Adrenal gland (tissue), 12 donors: ENCODE measurements around the gene KNSTRN. TPM values are rescaled to one million over a fixed set of nuclear protein-coding genes. Genes with fewer than 3 reads are reported as not detected.

Experiments
- DNase-seq, 7 donors: peaks; one replicate each; pipeline ENCODE4 v3.0.0-alpha.2; 2019 to 2020
- H3K27ac ChIP-seq, 5 donors: fragments of 200-600 bp; sonication (generic) in 4 of 5; 1 replicate in 3 of 5; 2 replicates in 2 of 5; pipeline versions ENCODE4 v1.5.1 to v1.8.0; 2016 to 2020; ENCODE audit warnings: mild to moderate bottlenecking in 1 of 5
- H3K27me3 ChIP-seq: fragments of 200-600 bp; 2 replicates; pipeline ENCODE4 v1.8.0; 2021
- H3K36me3 ChIP-seq, 2 donors: fragments of 200-600 bp; replicated peaks in 1 of 2; 1 replicate in 1 of 2; 2 replicates in 1 of 2; pipeline versions ENCODE4 v1.5.1 to v1.8.0; 2018 to 2022
- H3K4me1 ChIP-seq, 2 donors: fragments of 200-600 bp; replicated peaks in 1 of 2; 1 replicate in 1 of 2; 2 replicates in 1 of 2; pipeline versions ENCODE4 v1.5.1 to v1.8.0; 2018 to 2021
- H3K4me3 ChIP-seq, 4 donors: fragments of 200-600 bp; sonication (generic) in 3 of 4; one replicate each; pipeline ENCODE4 v1.5.1; 2016 to 2018
- H3K9me3 ChIP-seq, 3 donors: fragments of 200-600 bp; sonication (generic) in 1 of 3; replicated peaks in 1 of 3; 1 replicate in 2 of 3; 2 replicates in 1 of 3; pipeline versions ENCODE4 v1.5.1 to v1.8.0; 2016 to 2021
- POLR2A ChIP-seq, 2 donors: fragments of 450-650 bp; IDR thresholded peaks; one replicate each; pipeline ENCODE4 v1.6.1; 2017; ENCODE audit warnings: antibody characterized with exemption in 2 of 2, mild to moderate bottlenecking in 2 of 2, moderate library complexity in 1 of 2
- WGBS, 4 donors: extraction: QIAGEN DNeasy Blood & Tissue Kit in 2 of 4; methylation state at CpG; one replicate each; pipeline versions ENCODE4 v1.1.5 to v1.1.7; 2013 to 2017; 5-methylcytosine and 5-hydroxymethylcytosine counted together
- intact Hi-C, 2 donors: fragments of 100-400 bp; cut with DNase I; formaldehyde crosslinking; loops; one replicate each; pipeline versions ENCODE4 v1.14.1 to v1.15.0; 2022 to 2023
- polyA plus RNA-seq, 3 donors: library from polyadenylated mRNA; stranded (reverse); fragments of 200-250 nt in 2 of 3; fragments of 350-450 nt in 1 of 3; fragmentation: Illumina TruSeq in 1 of 3; extraction: RNeasy Lipid Tissue Mini Kit (QIAGEN cat#74804) in 1 of 3; gene quantifications; one replicate each; pipeline ENCODE4 v1.2.3, GENCODE V29; 2013 to 2014
- total RNA-seq, 9 donors: library from RNA; depleted of rRNA in 4 of 9; stranded (reverse); fragments of >200 nt in 4 of 9; fragments of 120-200 nt in 1 of 9; fragmentation: NEBNext Ultra II Directional in 1 of 9; extraction: Animal tissue kit (Norgen Biotek cat#: 25700) in 1 of 9; gene quantifications; one replicate each; pipeline versions ENCODE4 v1.1.0 to v1.2.4, GENCODE V29; 2013 to 2023
- TF ChIP-seq, protein P1 (sequence below), 6 experiments: fragments of 450-650 bp in 4 of 6; fragments of 200-600 bp in 2 of 6; sonication (generic) in 1 of 6; IDR thresholded peaks; 1 replicate in 5 of 6; 2 replicates in 1 of 6; pipeline versions ENCODE4 v1.5.1 to v1.8.0; 2016 to 2021; ENCODE audit warnings: antibody characterized with exemption in 6 of 6, mild to moderate bottlenecking in 2 of 6, moderate library complexity in 1 of 6
- donor health status: healthy with polysubstance abuse.
- donor health status: Bipolar disorder and iron deficiency.
- donor health status: DM: yes; HTN: yes; CAD: no.
- donor health status: DM: no; HTN: no; CAD: no.
- donor health status: DM: no; HTN: no; CAD: no.
- donor health status: DM: yes; HTN: yes; CAD: no.

The KNSTRN gene
- total and polyA plus RNA-seq, 12 donors, result 4.0 to 39.8 (median 10.4) TPM

DNA sequence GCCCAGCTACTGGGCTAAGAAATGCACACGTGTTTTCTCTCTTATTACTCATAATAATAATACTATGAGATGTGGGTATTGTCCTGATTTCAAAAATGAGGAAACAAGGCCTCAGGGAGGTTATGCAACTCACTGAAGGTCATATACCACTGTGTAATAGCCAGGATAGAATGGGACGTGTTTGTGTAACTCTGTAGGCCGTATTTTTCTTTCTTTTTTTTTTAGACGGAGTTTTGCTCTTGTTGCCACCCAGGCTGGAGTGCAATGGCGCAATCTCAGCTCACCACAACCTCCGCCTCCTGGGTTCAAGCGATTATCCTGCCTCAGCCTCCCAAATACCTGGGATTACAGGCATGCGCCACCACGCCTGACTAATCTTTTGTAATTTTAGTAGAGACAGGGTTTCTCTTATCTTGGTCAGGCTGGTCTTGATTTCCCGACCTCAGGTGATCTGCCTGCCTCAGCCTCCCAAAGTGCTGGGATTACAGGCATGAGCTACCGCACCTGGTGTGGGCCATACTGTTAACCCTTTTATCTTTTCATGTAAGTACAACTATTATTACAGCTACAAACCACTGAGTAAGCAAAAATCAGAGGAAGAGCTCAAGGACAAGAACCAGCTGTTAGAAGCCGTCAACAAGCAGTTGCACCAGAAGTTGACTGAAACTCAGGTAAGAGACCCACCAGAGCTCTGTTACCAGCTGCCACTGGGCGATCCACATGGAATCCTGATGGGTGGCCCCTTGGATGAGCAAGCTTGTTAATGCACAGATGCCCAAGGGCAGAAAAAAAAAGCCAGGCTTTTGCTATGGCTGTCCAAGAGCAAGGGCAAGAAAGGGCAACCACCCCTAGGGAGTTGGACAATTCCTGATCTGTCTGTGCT lies 6.7 kb downstream of the KNSTRN start:
- Histone ChIP-seq H3K36me3 (peaks cover 0 to 22% of the 10 kb centered on the region in 2 donors), H3K4me1 (peaks cover 6 to 12% of the 10 kb centered on the region in 2 donors), H3K4me3 (no peak overlapping the region), H3K27ac (peak overlapping the region; percentile 52 to 84 (median 75)), H3K9me3 (no peaks in the 10 kb centered on the region), H3K27me3 (no peaks in the 10 kb centered on the region)
- intact Hi-C loops, result no loop called here
- WGBS, 4 donors, result 55 to 64% (median 60%) methylated on average over 13 of the region's 13 CpGs
- DNase-seq, result peak; percentile 35 to 69 (median 59)
- TF ChIP-seq, protein P1, sequence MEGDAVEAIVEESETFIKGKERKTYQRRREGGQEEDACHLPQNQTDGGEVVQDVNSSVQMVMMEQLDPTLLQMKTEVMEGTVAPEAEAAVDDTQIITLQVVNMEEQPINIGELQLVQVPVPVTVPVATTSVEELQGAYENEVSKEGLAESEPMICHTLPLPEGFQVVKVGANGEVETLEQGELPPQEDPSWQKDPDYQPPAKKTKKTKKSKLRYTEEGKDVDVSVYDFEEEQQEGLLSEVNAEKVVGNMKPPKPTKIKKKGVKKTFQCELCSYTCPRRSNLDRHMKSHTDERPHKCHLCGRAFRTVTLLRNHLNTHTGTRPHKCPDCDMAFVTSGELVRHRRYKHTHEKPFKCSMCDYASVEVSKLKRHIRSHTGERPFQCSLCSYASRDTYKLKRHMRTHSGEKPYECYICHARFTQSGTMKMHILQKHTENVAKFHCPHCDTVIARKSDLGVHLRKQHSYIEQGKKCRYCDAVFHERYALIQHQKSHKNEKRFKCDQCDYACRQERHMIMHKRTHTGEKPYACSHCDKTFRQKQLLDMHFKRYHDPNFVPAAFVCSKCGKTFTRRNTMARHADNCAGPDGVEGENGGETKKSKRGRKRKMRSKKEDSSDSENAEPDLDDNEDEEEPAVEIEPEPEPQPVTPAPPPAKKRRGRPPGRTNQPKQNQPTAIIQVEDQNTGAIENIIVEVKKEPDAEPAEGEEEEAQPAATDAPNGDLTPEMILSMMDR (IDR thresholded peaks at IDR 0.05), result no peak
- no peak for TF ChIP-seq POLR2A (IDR thresholded peaks at IDR 0.05)

DNA sequence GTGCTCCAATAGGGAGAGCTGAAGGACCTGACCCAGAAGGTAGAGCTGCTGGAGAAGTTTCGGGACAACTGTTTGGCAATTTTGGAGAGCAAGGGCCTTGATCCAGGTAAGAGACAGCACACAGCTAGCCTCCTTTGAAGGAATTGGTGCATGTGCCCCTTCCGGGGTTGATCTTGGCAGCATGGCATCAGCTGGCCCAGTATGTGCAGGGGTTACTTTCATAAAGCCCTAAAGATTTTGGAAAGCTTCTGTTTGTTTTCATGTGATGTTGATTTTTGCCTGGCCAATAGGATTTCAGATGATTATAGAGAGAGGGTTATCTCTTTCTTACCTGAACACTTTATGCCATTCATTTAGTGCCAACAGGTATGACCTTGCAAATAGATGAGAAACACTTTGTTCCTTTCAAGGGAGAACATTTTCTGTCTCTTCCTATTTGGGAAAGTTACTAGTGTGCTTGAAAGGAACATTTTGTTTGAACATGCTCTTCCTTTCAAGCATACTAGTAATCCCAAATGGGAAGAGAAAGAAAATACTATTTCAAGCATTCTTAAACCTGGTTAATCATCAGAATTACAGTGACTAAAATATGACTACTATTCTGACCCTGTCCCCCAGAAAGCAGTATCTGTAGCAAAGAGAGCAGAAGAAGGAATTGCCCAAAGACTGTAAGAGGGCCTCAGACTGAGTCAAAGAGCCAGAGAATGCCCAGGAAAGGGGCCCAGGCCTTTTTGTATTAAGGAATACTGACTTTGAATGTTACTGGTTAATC lies 7.5 kb downstream of the KNSTRN start:
- WGBS, 4 donors, result 91 to 97% (median 95%) methylated on average over 2 of the region's 2 CpGs
- intact Hi-C loops, result no loop called here
- DNase-seq, result no peak
- Histone ChIP-seq H3K36me3 (peaks cover 0 to 22% of the 10 kb centered on the region in 2 donors), H3K9me3 (no peaks in the 10 kb centered on the region), H3K27me3 (no peaks in the 10 kb centered on the region), H3K4me3 (no peak overlapping the region), H3K27ac (peak overlapping the region in 3 of 5 donors; percentile 75 to 84 (median 77)), H3K4me1 (peaks cover 6 to 12% of the 10 kb centered on the region in 2 donors)
- no peak for TF ChIP-seq POLR2A (IDR thresholded peaks at IDR 0.05)
- TF ChIP-seq, protein P1 (IDR thresholded peaks at IDR 0.05), result no peak

DNA sequence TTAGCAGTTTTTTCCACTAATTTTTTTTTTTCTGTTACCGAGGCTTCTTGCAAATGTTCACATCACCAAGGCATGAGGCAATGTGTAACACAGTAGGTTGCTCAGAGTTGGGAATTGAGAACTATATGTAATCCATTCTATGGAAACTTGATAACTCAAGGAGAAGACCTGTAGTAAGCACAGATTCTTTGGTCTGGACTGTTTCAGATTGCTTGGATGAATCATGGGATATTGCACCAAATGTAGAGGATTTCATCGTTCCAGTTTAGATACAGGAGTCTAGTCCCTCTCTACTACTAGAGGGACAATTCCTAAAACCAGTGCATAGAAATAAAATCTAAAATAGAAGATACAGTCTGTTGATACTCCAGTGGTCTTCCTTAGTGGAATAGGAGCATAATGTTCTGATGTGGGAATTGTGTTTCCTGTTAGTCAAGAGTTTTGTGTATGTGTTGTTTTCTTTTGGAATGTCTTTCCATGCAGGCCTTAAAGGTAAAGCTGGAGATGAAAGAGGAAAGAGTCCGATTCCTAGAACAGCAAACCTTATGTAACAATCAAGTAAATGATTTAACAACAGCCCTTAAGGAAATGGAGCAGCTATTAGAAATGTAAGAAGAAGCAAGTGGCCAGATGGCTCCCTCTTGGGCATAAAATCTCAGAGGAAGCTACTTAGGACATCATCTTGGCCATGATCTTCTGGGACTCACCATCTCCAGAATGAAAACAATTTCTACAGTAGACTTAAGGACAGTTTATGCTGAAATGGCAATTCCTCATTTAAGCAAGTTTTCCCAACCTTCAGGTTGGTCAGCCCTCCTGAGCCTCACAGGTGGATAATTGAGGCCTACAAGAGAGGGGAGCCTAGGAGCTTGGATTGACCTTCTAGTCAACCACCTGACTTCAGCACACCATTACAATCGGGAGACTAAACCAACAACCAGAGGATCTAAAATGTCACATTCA lies 10.7 kb downstream of the KNSTRN start:
- Histone ChIP-seq H3K4me3 (no peak overlapping the region), H3K9me3 (no peaks in the 10 kb centered on the region), H3K36me3 (peaks cover 0 to 22% of the 10 kb centered on the region in 2 donors), H3K4me1 (peaks cover 6 to 11% of the 10 kb centered on the region in 2 donors), H3K27me3 (no peaks in the 10 kb centered on the region), H3K27ac (no peak overlapping the region)
- DNase-seq, result no peak
- TF ChIP-seq, protein P1 (IDR thresholded peaks at IDR 0.05), result no peak
- TF ChIP-seq POLR2A (IDR thresholded peaks at IDR 0.05), result no peak
- intact Hi-C loops, result no loop called here
- 95 to 98% (median 96%) methylated on average over 4 of the region's 4 CpGs for WGBS, 4 donors
